ENCODE measurements around the gene TNS3.
A peak's percentile ranks its signal among the peaks of the same experiment; 100 is the strongest.

Gene TNS3

DNA sequence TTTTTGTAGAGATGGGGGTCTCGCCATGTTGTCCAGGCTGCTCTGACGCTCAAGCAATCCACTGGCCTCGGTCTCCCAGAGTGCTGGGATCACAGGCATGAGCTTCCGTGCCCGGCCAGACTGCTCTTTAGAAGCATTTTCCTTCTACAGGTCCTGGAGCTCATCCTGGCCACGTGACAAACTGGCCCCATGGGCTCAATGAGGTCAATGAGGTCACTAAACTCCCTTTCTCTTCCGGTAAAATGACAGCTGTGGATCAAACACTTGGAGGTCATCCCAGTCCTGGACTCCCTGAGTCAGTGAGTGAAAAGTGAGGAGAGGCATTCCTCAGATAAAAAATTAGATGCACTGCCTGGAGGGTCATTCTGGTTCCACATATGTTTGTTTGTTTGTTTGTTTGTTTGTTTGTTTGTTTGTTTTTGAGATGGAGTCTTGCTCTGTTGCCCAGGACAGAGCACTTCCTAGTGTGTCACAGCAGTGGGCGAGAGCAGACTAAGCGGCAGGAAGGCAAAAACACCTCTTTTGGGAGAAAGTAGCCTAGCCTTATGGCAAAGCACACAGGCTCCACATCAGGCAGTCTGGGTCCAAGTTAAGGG is 134.9 kb downstream of the TNS3 start:
- Histone ChIP-seq H4K20me1 (ENCODE audit: insufficient read depth) (peaks cover 88% of the 10 kb centered on the region), H3K36me3 (ENCODE audit: insufficient read depth) (peaks cover 6% of the 10 kb centered on the region; the same call in 1 of the 2 replicates), H3K4me3 (IDR thresholded peaks at IDR 0.05; ENCODE audit: insufficient read depth, low read depth, low read length) (no peak overlapping the region), H3K4me1 (ENCODE audit: low read depth, poor library complexity, severe bottlenecking) (peaks cover 44% of the 10 kb centered on the region), H3K27me3 (ENCODE audit: insufficient read depth, low read depth) (no peaks in the 10 kb centered on the region), H3K9ac (no peak overlapping the region), H3K27ac (no peak overlapping the region), H3K4me2 (no peak overlapping the region), H3K79me2 (ENCODE audit: insufficient read depth, low read depth) (peaks cover 100% of the 10 kb centered on the region), H2AFZ (ENCODE audit: low read depth) (no peak overlapping the region)
- TF ChIP-seq, protein P1, sequence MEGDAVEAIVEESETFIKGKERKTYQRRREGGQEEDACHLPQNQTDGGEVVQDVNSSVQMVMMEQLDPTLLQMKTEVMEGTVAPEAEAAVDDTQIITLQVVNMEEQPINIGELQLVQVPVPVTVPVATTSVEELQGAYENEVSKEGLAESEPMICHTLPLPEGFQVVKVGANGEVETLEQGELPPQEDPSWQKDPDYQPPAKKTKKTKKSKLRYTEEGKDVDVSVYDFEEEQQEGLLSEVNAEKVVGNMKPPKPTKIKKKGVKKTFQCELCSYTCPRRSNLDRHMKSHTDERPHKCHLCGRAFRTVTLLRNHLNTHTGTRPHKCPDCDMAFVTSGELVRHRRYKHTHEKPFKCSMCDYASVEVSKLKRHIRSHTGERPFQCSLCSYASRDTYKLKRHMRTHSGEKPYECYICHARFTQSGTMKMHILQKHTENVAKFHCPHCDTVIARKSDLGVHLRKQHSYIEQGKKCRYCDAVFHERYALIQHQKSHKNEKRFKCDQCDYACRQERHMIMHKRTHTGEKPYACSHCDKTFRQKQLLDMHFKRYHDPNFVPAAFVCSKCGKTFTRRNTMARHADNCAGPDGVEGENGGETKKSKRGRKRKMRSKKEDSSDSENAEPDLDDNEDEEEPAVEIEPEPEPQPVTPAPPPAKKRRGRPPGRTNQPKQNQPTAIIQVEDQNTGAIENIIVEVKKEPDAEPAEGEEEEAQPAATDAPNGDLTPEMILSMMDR (conservative IDR thresholded peaks at IDR 0.05; ENCODE audit: low read depth, low read length), result no peak

DNA sequence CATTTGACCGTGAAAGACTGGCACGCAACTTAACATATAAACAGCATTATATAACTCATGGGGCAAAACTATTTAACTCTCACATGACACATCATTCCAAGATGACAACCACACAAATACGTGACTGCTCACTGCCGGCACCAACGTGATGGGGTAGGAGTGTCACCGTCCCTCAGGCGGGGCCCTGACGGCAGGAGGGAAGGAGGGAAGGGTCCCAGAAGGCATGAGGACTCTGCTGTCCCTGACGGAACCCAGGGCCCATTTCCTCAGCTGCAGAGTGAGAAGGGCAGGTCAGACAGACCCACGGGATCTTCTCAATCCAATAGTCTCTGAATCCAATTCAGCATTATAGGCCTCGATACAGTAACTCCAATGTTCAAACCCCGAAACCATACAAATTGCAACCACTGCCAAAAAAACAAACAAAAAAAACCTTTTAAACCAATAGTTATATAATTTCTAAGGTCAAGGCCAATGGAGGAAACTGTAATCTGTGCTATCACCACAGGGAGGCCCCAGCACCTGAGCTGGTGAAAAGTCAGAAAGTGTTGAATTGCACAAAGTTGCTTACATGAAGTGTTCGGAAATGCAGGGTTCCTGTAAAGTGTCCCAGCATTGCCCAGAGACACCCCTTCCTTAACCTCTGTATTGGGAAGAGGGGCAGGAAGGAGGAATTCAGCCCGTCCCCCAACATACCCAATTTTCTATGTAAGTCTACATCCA is 137.4 kb downstream of the TNS3 start:
- TF ChIP-seq, protein P1 (conservative IDR thresholded peaks at IDR 0.05; ENCODE audit: low read depth, low read length), result peak; percentile 51
- H3K4me3 ChIP-seq (IDR thresholded peaks at IDR 0.05; ENCODE audit: insufficient read depth, low read depth, low read length), result no peak overlapping the region
- peaks cover 81% of the 10 kb centered on the region for H4K20me1 ChIP-seq (ENCODE audit: insufficient read depth)
- H2AFZ ChIP-seq (ENCODE audit: low read depth), result no peak overlapping the region
- H3K36me3 ChIP-seq (ENCODE audit: insufficient read depth), result no peaks in the 10 kb centered on the region; the same call in 1 of the 2 replicates
- H3K4me1 ChIP-seq (ENCODE audit: low read depth, poor library complexity, severe bottlenecking), result peaks cover 39% of the 10 kb centered on the region
- H3K27me3 ChIP-seq (ENCODE audit: insufficient read depth, low read depth), result no peaks in the 10 kb centered on the region
- no peak overlapping the region for H3K9ac ChIP-seq
- no peak overlapping the region for H3K27ac ChIP-seq
- H3K4me2 ChIP-seq, result no peak overlapping the region
- peaks cover 100% of the 10 kb centered on the region for H3K79me2 ChIP-seq (ENCODE audit: insufficient read depth, low read depth)

DNA sequence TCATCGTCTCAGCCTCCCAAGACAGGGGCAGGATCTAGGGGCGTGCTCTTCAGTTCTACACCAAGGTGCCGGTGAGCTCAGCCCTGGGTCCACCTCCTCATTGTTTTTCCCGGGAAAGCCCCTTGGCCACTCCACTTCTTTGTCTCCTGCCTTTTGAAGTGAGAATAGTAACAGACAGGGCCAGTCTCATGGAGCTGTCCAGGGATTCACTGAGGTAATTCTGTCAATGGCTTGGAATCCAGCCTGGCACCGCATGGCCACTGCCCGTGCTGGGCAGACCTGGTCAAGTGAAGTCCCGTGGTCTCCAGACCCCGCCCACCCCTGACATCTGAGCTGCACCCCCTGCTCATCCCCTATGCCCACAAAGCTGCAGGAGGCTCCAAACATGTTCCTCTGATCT is 138.9 kb downstream of the TNS3 start:
- Histone ChIP-seq H3K4me3 (IDR thresholded peaks at IDR 0.05; ENCODE audit: insufficient read depth, low read depth, low read length) (no peak overlapping the region), H4K20me1 (ENCODE audit: insufficient read depth) (peaks cover 70% of the 10 kb centered on the region), H3K27ac (no peak overlapping the region), H3K4me2 (no peak overlapping the region), H3K36me3 (ENCODE audit: insufficient read depth) (peaks cover 6% of the 10 kb centered on the region; the same call in 1 of the 2 replicates), H3K4me1 (ENCODE audit: low read depth, poor library complexity, severe bottlenecking) (peaks cover 39% of the 10 kb centered on the region), H3K79me2 (ENCODE audit: insufficient read depth, low read depth) (peaks cover 99% of the 10 kb centered on the region), H3K9ac (no peak overlapping the region), H2AFZ (ENCODE audit: low read depth) (no peak overlapping the region), H3K27me3 (ENCODE audit: insufficient read depth, low read depth) (no peaks in the 10 kb centered on the region)
- TF ChIP-seq, protein P1 (conservative IDR thresholded peaks at IDR 0.05; ENCODE audit: low read depth, low read length), result no peak

DNA sequence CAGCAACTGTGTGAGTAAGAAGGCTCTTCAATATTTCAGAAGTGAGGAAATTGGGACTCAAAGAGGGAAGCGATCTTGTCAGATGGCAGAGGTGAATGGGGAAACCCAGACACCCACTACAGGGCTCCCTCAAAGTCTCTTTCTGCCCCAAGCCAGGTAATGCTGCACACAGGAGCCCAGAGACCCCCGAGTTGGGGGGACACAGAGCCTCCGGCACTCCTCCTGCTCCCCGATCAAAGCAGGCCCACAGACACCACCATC is 139.4 kb downstream of the TNS3 start:
- Histone ChIP-seq H3K4me1 (ENCODE audit: low read depth, poor library complexity, severe bottlenecking) (peaks cover 35% of the 10 kb centered on the region), H4K20me1 (ENCODE audit: insufficient read depth) (peaks cover 69% of the 10 kb centered on the region), H3K79me2 (ENCODE audit: insufficient read depth, low read depth) (peaks cover 95% of the 10 kb centered on the region), H3K4me2 (no peak overlapping the region), H3K27me3 (ENCODE audit: insufficient read depth, low read depth) (no peaks in the 10 kb centered on the region), H3K4me3 (IDR thresholded peaks at IDR 0.05; ENCODE audit: insufficient read depth, low read depth, low read length) (no peak overlapping the region), H2AFZ (ENCODE audit: low read depth) (no peak overlapping the region), H3K36me3 (ENCODE audit: insufficient read depth) (peaks cover 6% of the 10 kb centered on the region; the same call in 1 of the 2 replicates), H3K27ac (no peak overlapping the region), H3K9ac (no peak overlapping the region)
- TF ChIP-seq, protein P1 (conservative IDR thresholded peaks at IDR 0.05; ENCODE audit: low read depth, low read length), result no peak

All from KMS-11 (cell line).